Astrocyte of the cerebellum (primary cell): ENCODE results near the gene BHMT2.
A peak's percentile ranks its signal among the peaks of the same experiment; 100 is the strongest.

ENCODE experiments used
- DNase-seq: peaks from one replicate; pipeline ENCODE4 v3.0.0-alpha.2; 2011; ENCODE audit warnings: low read depth
- H3K4me3 ChIP-seq: 2 replicates; pipeline ENCODE4 v1.5.1; 2011; ENCODE audit warnings: mild to moderate bottlenecking, low read depth, low read length, moderate library complexity
- CTCF ChIP-seq: IDR thresholded peaks from 2 replicates; pipeline ENCODE4 v1.5.1; 2012; ENCODE audit warnings: low read length, low read depth, moderate library complexity, mild to moderate bottlenecking; ENCODE audit errors: missing control alignments
- in situ Hi-C: cut with HindIII; loops from 2 replicates; pipeline ENCODE4 v1.10.0; 2017; ENCODE audit warnings: low sequenced_read_pairs

Gene BHMT2

GRCh38 chr5:79025054-79025472, 44.5 kb upstream of the BHMT2 start:
- TF ChIP-seq CTCF, result peak; percentile 90
- H3K4me3 ChIP-seq, result peak overlapping the region; percentile 33
- in situ Hi-C loops, result no loop called here
- DNase-seq, result peak; percentile 45

GRCh38 chr5:79030663-79031484, 38.7 kb upstream of the BHMT2 start:
- in situ Hi-C loops, result no loop called here
- TF ChIP-seq CTCF, result no peak
- H3K4me3 ChIP-seq, result no peak overlapping the region
- DNase-seq, result no peak

- no peak overlapping the region for H3K4me3 ChIP-seq
- in situ Hi-C loops, result no loop called here
- no peak for DNase-seq
- TF ChIP-seq CTCF, result no peak
Measured at GRCh38 chr5:79031485-79031867, 38.1 kb upstream of the BHMT2 start.

GRCh38 chr5:79032031-79032695, 37.4 kb upstream of the BHMT2 start:
- in situ Hi-C loops, result no loop called here
- no peak overlapping the region for H3K4me3 ChIP-seq
- no peak for DNase-seq
- no peak for TF ChIP-seq CTCF

GRCh38 chr5:79032782-79033181, 36.8 kb upstream of the BHMT2 start:
- DNase-seq, result no peak
- H3K4me3 ChIP-seq, result no peak overlapping the region
- in situ Hi-C loops, result no loop called here
- no peak for TF ChIP-seq CTCF

GRCh38 chr5:79035237-79035636, 34.3 kb upstream of the BHMT2 start:
- in situ Hi-C loops, result no loop called here

More at GRCh38 chr5:79035237-79035636, 34.3 kb upstream of the BHMT2 start:
- no peak for TF ChIP-seq CTCF
- no peak for DNase-seq
- no peak overlapping the region for H3K4me3 ChIP-seq
